Psoas muscle (tissue), 8 donors: ENCODE results near the gene ST3GAL5. TPM values are rescaled to one million over a fixed set of nuclear protein-coding genes. Genes with fewer than 3 reads are reported as not detected.

Experiments used
- ATAC-seq, 4 donors: fragments of 200-7000 bp; cut with Tn5 transposase; one replicate each; pipeline ENCODE4 v1.9.1; 2020; ENCODE audit warnings: moderate library complexity in 3 of 4, mild to moderate bottlenecking in 2 of 4
- DNase-seq, 2 donors: peaks; one replicate each; pipeline ENCODE4 v3.0.0-alpha.2; 2020
- H3K27ac ChIP-seq: fragments of 200-600 bp; one replicate; pipeline ENCODE4 v1.8.0; 2022
- H3K27me3 ChIP-seq, 3 donors: fragments of 200-600 bp in 1 of 3; one replicate each; pipeline versions ENCODE4 v1.6.1 to v1.8.0; 2013 to 2022; ENCODE audit warnings: low read length in 2 of 3, mild to moderate bottlenecking in 2 of 3, moderate library complexity in 1 of 3; ENCODE audit not compliant: insufficient read depth in 3 of 3
- H3K36me3 ChIP-seq, 2 donors: fragments of 200-600 bp in 1 of 2; one replicate each; pipeline versions ENCODE4 v1.6.1 to v1.8.0; 2013 to 2022; ENCODE audit warnings: low read depth in 1 of 2, mild to moderate bottlenecking in 1 of 2, moderate library complexity in 1 of 2; ENCODE audit not compliant: insufficient read depth in 1 of 2
- H3K4me1 ChIP-seq: fragments of 200-600 bp; one replicate; pipeline ENCODE4 v1.8.0; 2022
- H3K4me3 ChIP-seq: fragments of 200-600 bp; one replicate; pipeline ENCODE4 v1.8.0; 2022; ENCODE audit warnings: mild to moderate bottlenecking
- H3K9me3 ChIP-seq: fragments of 200-600 bp; one replicate; pipeline ENCODE4 v1.8.0; 2022
- WGBS, 3 donors: extraction: QIAGEN DNeasy Blood & Tissue Kit; methylation state at CpG; one replicate each; pipeline versions ENCODE4 v1.1.6 to v1.1.7; 2013; 5-methylcytosine and 5-hydroxymethylcytosine counted together
- intact Hi-C, 2 donors: fragments of 100-400 bp; cut with DNase I; formaldehyde crosslinking; loops; one replicate each; pipeline versions ENCODE4 v1.11.0 to v1.14.2; 2022
- polyA plus RNA-seq, 3 donors: library from polyadenylated mRNA; stranded (reverse); fragments of 200-250 nt; gene quantifications; one replicate each; pipeline ENCODE4 v1.2.3, GENCODE V29; 2013
- total RNA-seq, 4 donors: library from RNA; stranded (reverse); fragmentation: NEBNext Ultra II Directional in 2 of 4; extraction: Animal tissue kit (Norgen Biotek cat#: 25700) in 2 of 4; gene quantifications; one replicate each; pipeline versions ENCODE4 v1.2.1 to v1.2.4, GENCODE V29; 2021 to 2023
- TF ChIP-seq, protein P1 (sequence below): fragments of 200-600 bp; IDR thresholded peaks from one replicate; pipeline ENCODE4 v1.8.0; 2022; ENCODE audit warnings: antibody characterized with exemption
- donor health status: healthy with polysubstance abuse.
- donor health status: DM: no; HTN: no; CAD: no; lungs with moderate emphysema.
- donor health status: Bipolar disorder and iron deficiency.
- donor health status: healthy.
- donor health status: DM: yes; HTN: yes; CAD: no.
- donor health status: DM: no; HTN: no; CAD: no.
- donor health status: DM: no; HTN: no; CAD: no.
- donor health status: DM: yes; HTN: yes; CAD: no.

ST3GAL5 gene
- total and polyA plus RNA-seq, 7 donors: 7.9 to 35.6 (median 14.7) TPM

GRCh38 chr2:85858841-85859240 is 29.9 kb downstream of the ST3GAL5 start:
- Histone ChIP-seq H3K27me3 (no peaks in the 10 kb centered on the region), H3K9me3 (no peaks in the 10 kb centered on the region), H3K36me3 (peaks cover 0 to 79% of the 10 kb centered on the region in 2 donors), H3K4me1 (no peaks in the 10 kb centered on the region), H3K27ac (no peak overlapping the region), H3K4me3 (no peak overlapping the region)
- TF ChIP-seq, protein P1, sequence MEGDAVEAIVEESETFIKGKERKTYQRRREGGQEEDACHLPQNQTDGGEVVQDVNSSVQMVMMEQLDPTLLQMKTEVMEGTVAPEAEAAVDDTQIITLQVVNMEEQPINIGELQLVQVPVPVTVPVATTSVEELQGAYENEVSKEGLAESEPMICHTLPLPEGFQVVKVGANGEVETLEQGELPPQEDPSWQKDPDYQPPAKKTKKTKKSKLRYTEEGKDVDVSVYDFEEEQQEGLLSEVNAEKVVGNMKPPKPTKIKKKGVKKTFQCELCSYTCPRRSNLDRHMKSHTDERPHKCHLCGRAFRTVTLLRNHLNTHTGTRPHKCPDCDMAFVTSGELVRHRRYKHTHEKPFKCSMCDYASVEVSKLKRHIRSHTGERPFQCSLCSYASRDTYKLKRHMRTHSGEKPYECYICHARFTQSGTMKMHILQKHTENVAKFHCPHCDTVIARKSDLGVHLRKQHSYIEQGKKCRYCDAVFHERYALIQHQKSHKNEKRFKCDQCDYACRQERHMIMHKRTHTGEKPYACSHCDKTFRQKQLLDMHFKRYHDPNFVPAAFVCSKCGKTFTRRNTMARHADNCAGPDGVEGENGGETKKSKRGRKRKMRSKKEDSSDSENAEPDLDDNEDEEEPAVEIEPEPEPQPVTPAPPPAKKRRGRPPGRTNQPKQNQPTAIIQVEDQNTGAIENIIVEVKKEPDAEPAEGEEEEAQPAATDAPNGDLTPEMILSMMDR: no peak
- ATAC-seq (no peak), DNase-seq (no peak)
- WGBS, 3 donors: 61 to 76% (median 69%) methylated on average over 3 of the region's 3 CpGs
- intact Hi-C loops: no loop called here

DNA sequence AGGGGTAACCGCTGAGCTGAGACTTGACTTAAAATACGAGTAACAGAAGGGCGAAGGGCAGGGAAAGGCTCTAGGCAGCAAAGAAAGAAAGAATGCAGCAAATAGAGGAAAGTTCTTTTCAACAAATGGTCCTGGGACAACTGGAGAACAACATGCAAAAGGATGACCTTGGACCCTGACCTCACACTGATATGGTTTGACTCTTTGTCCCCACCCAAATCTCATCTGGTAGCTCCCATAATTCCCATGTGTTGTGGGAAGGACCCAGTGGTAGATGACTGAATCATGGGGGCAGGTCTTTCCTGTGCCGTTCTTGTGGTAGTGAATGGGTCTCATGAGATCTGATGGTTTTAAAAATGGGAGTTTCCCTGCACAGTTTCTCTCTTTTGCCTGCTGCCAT is 33.9 kb downstream of the ST3GAL5 start:
- H3K36me3 ChIP-seq: peaks cover 0 to 84% of the 10 kb centered on the region in 2 donors
- no peak for ATAC-seq
- 89 to 91% (median 91%) methylated on average over 4 of the region's 4 CpGs for WGBS, 3 donors
- no peak overlapping the region for H3K27ac ChIP-seq
- H3K4me1 ChIP-seq: peaks cover 9% of the 10 kb centered on the region
- no peak overlapping the region for H3K4me3 ChIP-seq
- H3K27me3 ChIP-seq: no peaks in the 10 kb centered on the region
- DNase-seq: no peak
- TF ChIP-seq, protein P1: no peak
- intact Hi-C loops: no loop called here
- H3K9me3 ChIP-seq: no peaks in the 10 kb centered on the region

DNA sequence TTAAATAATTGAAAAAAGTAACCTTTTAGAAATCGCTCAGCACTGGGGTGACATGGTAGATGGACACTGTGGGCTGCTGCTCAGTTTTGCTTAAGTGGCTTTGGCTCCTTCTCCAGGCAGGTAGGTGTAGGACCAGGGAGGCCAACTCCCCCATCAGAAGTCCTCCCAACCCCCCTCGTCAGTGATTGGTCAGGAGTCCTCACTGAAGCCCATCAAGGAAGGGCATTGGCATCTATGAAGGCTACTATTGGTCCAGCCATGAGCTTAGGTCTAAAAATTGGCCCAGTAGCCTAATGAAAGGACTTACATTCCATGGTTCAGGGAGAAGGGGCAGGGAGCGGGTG is 34.7 kb downstream of the ST3GAL5 start:
- Histone ChIP-seq H3K4me3 (peak overlapping the region; percentile 10), H3K9me3 (no peaks in the 10 kb centered on the region), H3K36me3 (peaks cover 0 to 78% of the 10 kb centered on the region in 2 donors), H3K27me3 (no peaks in the 10 kb centered on the region), H3K27ac (peak overlapping the region; percentile 36), H3K4me1 (peaks cover 9% of the 10 kb centered on the region)
- WGBS, 3 donors: 84 to 90% (median 88%) methylated on average over 3 of the region's 3 CpGs
- TF ChIP-seq, protein P1: no peak
- intact Hi-C loops: no loop called here
- peak in 1 of 4 donors; percentile 16 for ATAC-seq
- no peak for DNase-seq

DNA sequence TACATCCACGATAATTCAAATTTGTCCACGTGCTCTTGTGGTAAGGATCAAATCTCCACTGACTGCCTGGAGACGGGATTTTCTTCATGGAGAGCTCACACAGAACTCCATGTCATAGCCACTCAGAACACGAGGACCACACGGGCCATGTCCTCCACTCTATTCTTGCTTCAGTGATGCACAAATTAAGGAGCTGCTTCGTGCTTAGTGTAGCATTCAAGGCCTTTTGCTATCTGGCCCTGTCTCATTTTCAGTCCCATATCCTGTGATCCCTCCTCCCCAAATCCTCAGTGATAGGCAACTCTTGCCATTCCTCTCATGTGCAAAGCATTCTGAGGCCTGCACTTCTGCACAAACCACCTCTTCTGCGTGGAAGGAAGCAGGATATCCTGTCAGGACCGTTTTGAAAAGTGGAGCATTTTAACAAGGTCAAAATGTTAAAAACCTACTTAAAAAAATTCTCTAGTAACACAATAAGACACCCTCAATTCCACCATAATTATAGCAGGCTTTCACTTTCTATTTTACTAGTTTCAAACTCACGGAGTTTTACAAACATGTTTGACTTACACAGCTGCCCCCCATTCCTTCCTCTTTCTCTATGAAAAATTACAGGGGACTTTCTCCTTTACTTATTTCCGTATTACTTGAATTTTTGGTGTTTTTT is 35.2 kb downstream of the ST3GAL5 start:
- Histone ChIP-seq H3K27me3 (no peaks in the 10 kb centered on the region), H3K27ac (peak overlapping the region; percentile 36), H3K36me3 (peaks cover 0 to 74% of the 10 kb centered on the region in 2 donors), H3K4me3 (peak overlapping the region; percentile 10), H3K9me3 (no peaks in the 10 kb centered on the region), H3K4me1 (peaks cover 9% of the 10 kb centered on the region)
- TF ChIP-seq, protein P1: no peak
- no peak for ATAC-seq
- intact Hi-C loops: no loop called here
- no peak for DNase-seq
- whole genome bisulfite sequencing, 3 donors: 65 to 76% (median 71%) methylated on average over 10 of the region's 10 CpGs

DNA sequence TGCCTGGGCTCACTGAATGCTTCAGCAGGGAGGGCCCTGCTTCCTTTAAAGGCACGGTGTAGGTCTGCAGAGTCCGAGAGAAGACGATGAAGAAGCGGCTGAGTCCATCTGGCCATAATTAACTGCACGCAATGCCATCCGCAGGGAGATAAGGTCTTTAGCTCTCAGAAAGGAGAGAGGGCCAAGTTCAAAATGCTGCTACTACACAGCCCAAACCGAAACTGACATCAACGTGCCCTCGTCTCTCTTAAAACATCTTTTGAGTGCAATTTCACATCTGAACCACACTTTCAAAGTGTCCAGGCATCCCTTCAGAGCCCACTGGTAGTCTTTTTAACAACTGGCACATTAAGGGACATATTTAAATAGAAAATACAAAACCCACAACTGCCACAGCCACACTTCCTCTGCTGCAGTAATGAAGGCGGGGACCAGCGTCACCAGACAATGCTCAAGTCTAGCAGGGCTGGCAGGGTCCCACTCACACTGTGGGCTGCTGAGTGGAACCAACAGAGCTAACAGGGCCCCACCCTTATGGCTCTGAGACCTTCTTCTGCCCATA is 35.8 kb downstream of the ST3GAL5 start:
- H3K36me3 ChIP-seq: peaks cover 0 to 76% of the 10 kb centered on the region in 2 donors
- H3K4me1 ChIP-seq: peaks cover 9% of the 10 kb centered on the region
- intact Hi-C loops: no loop called here
- DNase-seq (no peak), ATAC-seq (no peak)
- no peaks in the 10 kb centered on the region for H3K9me3 ChIP-seq
- TF ChIP-seq, protein P1: no peak
- H3K27ac ChIP-seq: peak overlapping the region; percentile 10
- WGBS, 3 donors: 72 to 81% (median 74%) methylated on average over 11 of the region's 11 CpGs
- H3K27me3 ChIP-seq: no peaks in the 10 kb centered on the region
- H3K4me3 ChIP-seq: peak overlapping the region; percentile 12
